GM19397 (cell line): ENCODE results near the gene RAPGEF1.

Source experiments
- ATAC-seq: cut with Tn5 transposase; IDR thresholded peaks from one replicate; pipeline ENCODE4 v1.9.1; 2021; ENCODE audit warnings: mild to moderate bottlenecking, moderate library complexity; ENCODE audit not compliant: unreplicated experiment

The RAPGEF1 gene

DNA sequence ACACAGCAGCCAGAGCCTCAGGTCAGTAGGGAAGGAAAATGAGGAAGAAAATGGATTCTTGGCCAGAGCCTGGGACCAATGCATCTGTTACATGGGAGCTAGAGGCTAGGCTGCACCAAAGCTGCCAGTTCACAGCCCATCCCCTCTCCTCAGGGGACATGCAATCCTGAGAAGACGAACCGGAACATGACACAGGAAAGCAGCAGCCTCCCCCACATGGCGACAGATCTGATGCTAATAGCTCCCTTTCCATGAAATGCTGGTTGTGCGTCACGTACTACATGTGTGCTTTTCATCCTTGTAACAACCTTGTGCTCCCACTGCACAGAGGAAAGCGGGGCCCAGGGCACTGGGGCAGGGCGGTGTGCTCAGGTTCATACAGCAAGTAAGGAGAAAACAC, 127.0 kb downstream of the RAPGEF1 start:
- ATAC-seq, result no peak

DNA sequence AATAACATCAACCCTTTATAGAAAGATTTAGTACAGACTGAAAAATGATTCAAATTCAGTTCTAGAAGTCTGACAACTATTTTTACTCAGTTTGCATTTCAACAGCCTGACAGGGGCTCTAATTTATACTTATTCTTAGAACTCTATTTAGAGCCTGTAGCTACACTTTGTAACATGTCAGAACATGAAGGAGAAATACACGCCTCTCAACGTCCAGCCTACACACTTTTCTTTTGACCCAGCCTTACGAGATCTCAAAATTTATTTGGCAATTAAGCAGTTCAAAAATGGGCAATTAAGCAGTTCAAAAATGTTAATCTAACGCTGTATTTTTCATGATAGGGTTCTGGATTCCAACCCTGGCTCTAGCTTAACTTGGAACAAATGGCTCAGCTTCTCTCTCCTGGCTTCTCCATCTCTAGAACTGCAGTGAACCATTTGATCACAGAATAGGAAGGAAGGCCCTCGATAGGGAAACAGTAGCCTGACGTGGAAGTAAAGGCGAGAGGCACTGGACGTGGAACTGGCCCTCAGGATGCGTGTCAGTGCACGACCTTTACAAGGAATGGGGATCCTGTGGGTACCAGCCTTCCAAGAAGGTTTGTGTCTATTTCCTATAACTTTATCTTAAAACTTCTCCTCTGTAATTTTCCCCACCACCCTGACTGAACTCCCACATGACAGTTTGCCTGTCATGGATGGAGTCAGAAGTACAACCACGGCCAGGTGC, 128.1 kb downstream of the RAPGEF1 start:
- ATAC-seq, result no peak

DNA sequence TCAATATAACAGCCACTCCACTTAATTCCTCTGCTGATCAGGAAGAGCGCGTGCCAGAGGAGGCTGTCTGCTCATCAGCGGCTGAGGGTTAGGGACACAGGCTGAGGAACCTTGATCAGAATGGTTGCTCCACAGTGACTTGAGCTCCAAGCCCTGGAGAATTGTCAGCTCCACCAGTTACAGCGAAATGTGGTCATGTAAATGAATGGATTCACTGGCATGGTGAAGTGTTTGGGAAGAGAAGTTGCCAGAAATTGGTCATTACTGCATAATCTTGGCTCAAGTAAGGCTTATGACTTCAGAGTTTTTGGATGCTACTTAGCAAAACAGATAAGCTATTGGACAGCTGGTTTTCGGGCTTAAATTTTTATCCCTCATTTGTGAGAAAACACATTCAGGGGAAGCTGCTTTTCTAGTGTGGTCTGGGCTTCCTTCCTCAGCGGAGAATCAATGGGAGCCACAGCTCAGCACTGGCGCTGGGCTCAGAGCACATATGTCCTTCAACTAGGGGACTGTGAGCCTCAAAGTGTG, 129.6 kb downstream of the RAPGEF1 start:
- ATAC-seq, result no peak

DNA sequence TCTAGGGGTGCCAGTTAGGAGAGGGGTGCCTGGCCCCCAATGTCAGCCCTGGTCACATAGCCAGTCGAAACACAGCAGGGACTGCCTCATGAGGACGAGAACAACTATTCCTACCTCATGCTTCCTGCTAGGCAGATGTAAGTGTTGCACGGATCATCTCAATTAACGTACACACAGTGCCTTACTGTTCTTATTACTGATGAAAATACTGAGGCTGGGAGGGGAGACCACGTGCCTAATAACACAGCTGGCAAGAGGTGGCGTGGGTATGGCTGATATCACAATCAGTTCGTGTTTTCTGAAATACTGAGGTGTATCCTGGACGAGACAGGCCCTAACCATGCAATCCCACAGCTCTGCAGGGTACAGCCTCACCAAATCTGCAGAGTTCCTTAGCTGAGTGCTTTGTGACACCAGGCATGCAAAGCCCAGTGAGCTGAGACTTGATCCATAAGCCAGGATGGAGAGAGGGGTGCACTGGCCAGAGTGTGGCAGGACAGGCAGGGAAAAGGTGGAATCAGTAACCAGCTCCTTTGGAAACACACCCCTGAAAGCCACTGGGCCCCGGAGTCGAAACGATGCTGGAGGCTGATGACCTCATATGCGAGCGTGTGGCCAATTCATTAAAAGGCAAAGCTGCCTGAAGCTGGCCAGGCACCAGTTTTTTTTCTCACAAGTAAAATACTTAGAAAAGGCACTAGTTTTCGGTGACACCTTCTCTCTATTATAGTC, 130.6 kb downstream of the RAPGEF1 start:
- ATAC-seq, result no peak

DNA sequence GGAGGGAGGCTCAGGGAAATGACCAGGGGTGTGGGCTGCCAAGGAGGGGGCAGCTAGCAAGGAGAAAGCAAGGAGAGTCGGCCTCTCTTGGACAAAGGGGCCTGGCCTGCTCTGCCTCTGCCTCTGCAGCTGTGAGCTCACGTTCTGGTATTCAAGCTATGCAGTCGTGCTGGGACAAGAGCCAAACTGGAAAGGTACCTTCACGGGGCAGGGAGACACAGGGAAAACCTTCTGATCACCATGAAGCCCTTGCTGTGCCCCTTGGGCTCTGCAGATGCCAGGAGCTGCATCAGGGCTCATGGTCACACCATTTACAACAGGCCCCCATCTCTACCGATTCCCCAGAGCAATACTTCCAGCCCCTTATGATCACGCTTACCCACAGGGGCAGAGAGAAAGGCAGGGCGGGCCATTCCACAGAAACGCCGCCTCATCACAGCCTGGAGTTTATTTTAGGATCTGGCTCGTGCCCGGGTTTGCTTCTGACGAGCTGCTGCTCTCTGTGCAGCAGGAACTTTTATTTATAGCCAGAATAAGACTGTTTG, 131.3 kb downstream of the RAPGEF1 start:
- ATAC-seq, result no peak

DNA sequence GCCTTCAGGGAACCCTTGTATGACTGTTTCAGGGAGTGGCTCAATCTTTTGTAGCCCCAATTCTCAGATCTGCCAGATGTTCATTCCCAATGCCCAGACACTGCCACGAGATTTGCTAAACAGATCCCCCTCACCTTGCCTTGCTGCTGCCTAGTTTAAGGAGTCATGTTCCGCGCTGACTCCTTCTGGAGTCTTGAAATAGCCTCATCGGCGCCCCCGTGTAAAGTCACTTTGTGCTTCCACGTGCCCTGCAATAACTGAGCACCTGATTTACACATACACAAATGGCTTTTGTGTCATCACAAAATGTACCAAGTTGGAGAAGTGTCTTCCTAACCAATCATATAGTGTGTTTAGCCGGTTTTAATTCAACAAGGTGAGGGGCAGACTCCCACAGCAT, 132.3 kb downstream of the RAPGEF1 start:
- no peak for ATAC-seq

DNA sequence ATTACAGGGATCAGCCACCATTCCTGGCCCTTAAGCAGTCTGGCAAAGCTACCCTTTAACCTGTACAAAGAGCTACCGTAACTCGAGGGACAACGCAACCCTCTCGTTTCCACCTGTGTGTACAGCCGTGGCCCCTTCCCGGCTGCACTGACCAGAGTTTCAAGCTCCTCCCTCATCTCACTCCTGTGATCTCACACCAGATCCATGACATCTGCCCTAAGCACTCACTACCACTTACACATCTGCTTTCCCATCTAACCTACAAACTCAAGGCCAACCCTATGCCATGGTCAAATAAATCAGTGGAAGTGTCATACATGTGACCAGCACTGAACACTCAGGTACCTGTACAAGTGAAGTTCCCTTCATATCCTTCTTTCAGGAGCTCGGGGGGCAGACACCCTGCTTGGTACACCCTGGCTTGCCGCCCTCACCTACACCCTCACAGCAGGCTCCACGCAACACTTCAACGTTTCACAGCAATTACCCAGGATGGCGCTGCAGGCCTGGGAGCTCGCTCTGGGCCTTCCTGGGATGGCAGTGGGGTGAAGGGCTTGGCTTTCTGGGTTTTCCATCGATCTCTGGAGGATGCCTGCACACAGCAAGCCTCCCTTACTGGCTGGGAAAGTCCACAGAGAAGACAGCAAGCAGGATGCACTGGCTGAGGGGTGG, 132.8 kb downstream of the RAPGEF1 start:
- no peak for ATAC-seq

DNA sequence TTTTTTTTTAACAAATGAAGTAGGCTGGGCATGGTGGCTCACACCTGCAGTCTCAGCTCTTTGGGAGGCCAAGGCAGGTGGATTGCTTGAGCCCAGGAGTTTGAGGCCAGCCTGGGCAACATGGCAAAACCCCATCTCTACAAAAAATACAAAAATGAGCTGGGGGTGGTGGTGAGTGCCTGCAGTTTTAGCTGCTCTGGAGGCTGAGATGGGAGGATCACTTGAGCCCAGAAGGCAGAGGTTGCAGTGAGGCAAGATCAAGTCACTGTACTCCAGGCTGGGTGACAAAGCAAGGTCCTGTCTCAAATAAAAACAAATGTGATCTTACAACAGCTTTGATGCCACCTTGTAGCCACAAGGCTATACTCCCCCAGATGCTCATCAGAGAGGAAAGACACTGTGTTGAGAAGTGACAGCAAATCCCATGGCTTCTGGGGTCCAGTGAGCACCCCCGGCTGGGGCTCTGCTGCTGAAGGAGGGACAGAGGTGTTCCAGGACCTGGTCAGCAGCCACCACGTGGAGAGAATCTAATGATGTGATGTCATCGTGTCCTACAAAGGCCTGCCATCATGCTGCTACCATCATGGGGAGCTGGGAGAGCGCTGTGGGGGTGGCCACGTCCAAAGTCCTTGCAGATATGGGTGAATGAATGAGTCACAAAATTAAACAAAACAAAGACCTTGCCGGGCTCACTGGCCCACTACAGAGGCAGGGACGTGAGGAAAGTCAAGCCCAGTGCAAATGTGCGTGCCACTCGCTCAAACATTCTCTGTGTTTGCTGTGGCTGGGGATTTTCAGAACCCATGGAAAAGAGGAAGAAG, 133.9 kb downstream of the RAPGEF1 start:
- ATAC-seq, result no peak

DNA sequence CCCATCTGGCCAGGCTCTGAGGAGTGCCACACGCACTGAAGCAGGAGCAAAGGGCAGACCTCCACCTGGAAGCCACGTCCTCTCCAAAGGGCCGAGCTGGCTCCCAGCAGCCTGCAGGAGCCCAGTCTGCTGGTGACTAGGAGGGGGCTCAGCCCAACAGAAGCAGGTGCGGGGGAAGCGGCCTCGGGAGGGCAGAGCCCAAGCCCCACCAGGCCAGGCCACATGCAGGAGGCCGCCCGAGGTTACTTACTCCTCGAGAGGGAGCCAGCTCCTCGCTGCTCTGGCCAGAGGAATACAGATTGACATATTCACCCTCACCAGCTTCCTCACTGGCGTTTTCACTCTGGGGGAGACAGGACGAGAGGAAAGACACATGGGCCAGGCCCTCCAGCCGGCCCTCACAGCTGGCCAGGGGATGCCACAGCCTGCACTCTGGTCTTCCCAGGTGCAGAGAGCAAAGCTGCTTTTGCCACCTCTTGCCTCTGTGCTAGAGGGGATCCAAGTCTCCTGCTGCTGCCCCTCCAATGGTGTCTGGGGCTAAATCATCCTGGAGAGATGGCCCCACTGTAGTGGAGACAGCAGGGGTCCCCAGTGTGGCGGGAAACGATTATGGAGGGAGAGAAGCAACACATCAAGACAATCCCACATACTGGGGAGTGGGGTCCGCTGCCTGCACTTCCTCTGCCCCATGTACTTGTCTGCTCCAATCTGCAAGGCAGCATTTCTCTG, 136.0 kb downstream of the RAPGEF1 start:
- no peak for ATAC-seq

DNA sequence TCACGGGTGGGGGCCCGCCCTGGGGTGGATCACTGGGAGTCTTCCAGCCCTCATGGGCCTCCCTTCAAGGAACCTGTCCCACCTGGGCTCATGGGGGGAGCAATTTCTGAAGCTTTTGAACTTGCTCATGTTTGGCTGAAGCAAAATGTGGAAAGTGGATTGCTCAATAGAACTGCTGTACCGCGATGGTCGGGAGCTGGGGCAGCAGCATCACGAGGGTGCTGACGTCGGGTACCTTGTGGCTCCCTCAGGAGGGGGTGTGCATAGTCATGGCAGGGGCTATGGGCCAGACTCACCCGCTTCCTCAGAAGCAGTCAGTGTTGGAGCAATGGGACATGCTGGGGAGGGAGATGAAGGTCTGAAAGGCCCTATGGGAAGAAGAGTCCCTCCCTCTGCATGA, 136.7 kb downstream of the RAPGEF1 start:
- no peak for ATAC-seq

DNA sequence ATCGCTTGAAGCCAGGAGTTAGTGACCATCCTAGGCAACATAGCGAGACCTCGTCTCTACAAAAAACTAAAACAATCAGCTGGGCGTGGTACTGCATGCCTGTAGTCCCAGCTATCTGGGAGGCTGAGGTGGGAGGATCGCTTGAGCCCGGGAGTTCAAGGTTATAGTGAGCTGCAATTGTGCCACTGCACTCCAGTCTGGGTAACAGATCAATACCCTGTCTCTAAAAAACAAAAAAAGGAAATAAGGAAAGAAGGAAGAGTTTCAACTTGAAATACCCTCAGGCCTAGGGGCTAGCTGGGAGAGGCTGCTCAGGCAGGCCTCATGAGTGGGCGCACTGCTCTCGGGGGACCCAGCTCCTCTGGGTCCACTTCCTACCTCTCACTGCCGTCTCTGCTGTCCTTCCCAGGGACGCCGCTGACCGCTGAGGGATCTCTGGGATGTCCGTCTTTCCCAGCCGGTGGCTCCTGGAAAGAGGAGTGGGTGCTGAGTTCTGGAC, 138.1 kb downstream of the RAPGEF1 start:
- no peak for ATAC-seq

DNA sequence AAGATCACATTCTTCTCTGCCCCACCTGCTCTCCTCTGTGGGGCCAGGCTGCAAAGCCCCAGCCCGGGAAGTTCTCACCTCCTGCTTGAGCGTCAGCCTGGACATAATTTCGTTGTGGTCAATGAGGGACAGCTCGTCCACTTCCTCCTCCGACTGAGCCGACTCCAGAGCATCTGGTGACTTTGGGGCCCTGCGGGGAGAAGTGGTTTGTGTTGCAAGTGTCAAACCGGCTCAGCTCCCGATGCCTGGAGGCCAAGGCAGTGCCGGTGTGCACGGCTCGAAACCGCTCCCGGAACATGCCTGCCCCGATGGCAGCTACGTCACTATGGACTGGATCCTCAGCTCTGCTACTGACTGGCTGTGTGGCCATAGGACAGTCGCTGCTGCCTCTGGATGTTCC, 141.8 kb downstream of the RAPGEF1 start:
- ATAC-seq, result no peak

DNA sequence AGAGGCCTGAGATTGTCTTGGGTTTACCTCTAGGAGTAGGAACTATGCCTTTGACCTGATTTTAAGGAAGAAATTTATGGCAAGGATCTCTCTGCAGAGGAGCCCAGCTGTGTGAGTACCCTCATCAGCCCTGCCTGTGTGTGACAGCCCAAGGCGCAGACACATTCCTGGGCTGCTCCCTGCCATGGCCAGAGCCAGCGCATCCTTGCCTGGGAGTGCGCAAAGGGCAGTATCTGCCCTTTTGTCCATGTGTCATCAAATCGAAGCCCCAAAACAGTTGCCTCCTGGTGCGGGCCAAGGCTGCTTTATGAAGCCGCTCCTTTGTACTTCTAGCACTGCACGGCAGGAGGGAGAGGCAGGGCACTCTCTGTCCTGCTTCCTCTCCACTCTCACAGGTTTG, 142.6 kb downstream of the RAPGEF1 start:
- no peak for ATAC-seq

DNA sequence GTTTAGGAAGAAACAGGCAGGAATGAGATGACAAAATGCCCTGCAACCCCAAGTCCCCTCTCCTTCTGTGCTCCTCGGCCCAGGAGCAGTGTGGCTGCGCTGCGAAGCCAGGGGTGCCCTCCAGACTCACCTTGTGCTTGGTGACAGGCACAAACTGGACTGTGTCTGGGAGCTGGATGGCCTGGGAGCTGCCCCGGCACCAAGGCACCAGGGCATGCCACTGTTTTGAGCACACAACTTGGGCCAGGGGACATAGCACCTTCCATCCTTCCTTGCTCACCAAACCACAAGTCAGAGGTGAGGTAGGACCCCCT, 143.5 kb downstream of the RAPGEF1 start:
- no peak for ATAC-seq

DNA sequence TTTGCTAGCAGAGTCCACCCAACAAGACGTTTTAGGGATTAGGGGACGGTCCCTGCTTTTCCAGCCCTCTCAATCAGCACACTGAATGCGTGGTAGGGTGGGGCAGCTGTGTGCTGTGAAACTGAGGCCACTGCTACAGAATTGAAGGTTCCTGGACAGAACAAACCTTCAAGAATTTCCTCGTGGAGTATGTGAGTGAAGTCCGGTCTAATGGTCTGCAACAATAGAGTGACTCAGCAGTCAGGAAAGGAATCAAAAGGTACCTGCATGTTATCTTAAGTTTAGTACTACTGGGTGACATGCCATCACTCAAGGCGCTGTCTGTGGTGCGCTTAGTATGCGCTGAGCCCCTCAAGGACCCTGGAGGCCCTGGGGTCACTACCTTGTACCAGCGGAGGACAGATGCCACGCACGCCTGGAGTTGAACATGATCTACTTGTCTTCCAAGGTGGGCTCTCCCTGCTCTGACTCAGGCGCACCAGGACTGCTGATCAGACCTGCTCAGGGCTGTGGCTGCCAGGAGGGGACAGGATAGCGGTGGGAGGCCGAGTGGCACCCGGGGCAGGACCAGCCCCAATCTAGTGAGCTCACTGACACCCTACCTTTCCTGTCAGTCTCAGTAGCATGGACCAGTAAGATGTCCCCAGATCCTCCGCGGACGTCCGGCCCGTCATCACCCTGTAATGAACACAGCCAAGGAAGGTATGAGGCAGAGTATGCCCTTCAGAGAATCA, 144.0 kb downstream of the RAPGEF1 start:
- no peak for ATAC-seq

DNA sequence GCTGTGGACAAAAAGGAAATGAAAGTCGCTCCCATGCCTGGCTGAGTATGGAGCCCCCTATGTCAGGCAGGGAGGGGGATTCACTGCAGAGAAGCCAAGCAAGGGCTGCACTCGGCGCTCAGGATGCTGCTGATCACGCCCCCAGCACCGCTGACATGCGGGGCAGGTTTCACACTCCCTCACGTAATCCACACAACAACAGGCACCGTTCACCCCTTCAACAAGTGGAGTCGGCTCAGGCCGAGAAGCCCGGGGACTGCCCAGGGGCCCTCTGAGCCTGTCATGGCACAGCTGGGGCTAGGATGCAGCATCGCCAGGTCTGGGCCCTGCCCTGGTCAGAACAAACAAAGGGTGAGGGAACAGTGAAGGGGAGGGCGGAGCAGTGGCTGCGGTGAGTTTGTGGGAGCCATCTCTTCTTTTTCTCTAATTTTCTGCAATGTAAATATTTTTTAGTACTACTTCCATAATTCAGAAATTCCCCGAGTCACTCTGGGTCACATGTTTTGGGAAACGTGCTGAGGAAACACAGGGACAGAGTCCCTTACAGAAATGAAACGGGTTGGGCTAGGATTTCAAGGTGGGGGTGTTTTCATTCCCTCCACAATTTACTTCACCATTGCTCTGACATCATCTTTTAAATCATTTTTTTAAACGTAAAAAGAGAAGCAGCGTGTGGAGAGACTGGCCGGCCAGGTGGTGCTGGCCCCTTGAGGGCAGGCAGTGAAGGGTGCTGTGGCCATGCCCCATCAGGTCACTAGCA, 144.8 kb downstream of the RAPGEF1 start:
- ATAC-seq, result no peak

DNA sequence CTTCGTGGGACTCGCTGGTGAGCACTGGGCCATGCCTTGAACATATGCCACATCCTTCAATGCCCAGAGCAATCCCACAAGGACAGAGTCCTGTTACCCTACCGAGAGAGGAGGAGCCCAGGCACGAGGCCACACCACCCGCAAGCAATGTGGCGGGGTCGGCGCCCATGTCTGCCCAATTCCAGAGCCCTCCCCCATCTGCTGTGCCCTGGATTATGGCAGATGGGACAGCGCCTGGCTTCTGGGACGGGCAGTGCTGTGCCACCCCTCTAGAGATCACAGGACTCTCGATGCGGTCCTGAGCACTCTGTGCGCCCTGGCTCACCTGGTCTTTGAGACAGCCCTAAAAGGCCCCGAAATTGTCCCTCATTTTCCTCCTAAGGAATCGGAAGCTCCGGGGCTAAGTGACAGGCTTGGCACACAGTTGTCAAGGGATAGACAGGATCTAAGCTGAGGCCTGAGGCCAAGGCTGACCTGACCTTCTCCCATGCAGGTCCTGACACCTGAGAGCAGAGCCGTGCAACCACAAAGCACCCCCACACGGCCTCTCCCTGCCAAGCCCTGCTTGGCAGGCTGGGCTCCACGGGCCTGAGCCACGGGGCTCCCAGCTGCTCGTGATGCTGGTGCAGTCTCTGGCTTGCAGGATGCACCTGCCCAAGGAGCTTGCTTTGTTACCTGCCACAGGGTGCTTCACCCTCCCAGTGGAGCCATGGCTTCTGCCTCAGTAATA, 145.8 kb downstream of the RAPGEF1 start:
- ATAC-seq, result no peak
